Activated naive CD8-positive, alpha-beta T cell (primary cell): Measurements from ENCODE around the gene TRPM4.
A peak's percentile ranks its signal among the peaks of the same experiment; 100 is the strongest.
"Not testable (repeated sequence)": the region's sequence is repeated elsewhere in the genome, so short reads cannot be mapped to it uniquely, and the experiment has no call there.

ENCODE experiments used
- H3K27ac Mint-ChIP-seq: one replicate; pipeline ENCODE4 v1.8.0; 2021; ENCODE audit warnings: mixed read lengths
- H3K27me3 Mint-ChIP-seq: one replicate; pipeline ENCODE4 v1.8.0; 2021; ENCODE audit warnings: mixed read lengths
- H3K36me3 Mint-ChIP-seq: one replicate; pipeline ENCODE4 v1.8.0; 2021; ENCODE audit warnings: mixed read lengths
- H3K4me1 Mint-ChIP-seq: one replicate; pipeline ENCODE4 v1.8.0; 2021; ENCODE audit warnings: low read depth, mixed read lengths
- H3K4me3 Mint-ChIP-seq: one replicate; pipeline ENCODE4 v1.8.0; 2021; ENCODE audit warnings: mild to moderate bottlenecking, mixed read lengths
- H3K9me3 Mint-ChIP-seq: one replicate; pipeline ENCODE4 v1.8.0; 2021; ENCODE audit warnings: low read depth, mixed read lengths

TRPM4 gene

DNA sequence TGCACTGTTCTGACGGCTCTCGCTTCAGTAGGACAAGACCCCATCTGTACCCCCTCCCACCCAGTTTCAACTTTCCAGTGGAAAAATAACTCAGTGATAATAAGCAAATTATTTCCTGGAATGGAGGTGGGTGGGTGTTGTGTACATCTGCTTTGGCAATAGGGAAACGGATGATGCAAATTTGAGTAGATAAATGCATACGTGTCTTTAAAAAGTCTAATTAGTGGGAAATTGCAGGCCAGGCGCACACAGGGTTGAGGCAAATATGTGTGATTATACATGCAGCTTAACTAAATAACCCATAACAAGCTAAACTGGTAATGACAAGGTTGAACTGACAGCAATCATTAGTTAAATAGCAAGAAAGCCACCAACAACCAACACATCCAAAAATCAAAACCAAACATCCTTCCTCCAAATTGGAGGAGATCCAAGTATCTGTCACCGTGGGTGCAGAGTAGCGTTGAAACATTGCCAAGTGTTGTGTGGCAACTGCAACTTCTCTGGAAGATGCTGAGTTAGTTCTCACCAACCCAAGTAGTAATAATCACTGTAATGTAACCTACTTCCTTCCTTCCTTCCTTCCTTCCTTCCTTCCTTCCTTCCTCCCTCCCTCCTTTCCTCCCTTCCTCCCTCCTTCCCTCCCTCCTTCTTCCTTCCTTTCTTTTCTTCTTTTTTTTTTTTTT, 54.6 kb downstream of the TRPM4 start:
- Mint-ChIP-seq H3K36me3 (no peaks in the 10 kb centered on the region), H3K27ac (no peak overlapping the region), H3K9me3 (no peaks in the 10 kb centered on the region), H3K4me3 (no peak overlapping the region), H3K4me1 (peaks cover 12% of the 10 kb centered on the region), H3K27me3 (no peaks in the 10 kb centered on the region)

DNA sequence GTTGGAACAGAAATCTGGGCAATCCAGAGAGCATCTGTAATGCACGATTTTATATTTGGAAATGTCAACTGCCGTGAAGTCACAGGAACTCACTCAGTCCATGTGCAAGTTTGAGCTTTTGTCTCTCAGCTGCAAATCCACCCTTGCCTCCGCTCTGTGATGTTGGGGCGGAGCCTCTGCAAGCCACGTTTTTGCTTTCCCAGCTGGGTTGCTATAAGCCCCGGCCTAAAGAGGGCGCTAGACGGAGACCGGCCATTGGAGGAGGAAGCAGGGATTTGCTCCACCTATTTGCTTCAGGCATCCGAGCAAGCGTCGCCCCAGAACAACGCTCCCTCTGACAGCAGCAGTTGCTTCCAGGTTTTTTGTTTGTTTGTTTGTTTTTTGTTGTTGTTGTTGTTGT, 56.2 kb downstream of the TRPM4 start:
- Mint-ChIP-seq H3K9me3 (no peaks in the 10 kb centered on the region), H3K27me3 (no peaks in the 10 kb centered on the region), H3K4me3 (no peak overlapping the region), H3K27ac (no peak overlapping the region), H3K36me3 (no peaks in the 10 kb centered on the region), H3K4me1 (peaks cover 9% of the 10 kb centered on the region)

DNA sequence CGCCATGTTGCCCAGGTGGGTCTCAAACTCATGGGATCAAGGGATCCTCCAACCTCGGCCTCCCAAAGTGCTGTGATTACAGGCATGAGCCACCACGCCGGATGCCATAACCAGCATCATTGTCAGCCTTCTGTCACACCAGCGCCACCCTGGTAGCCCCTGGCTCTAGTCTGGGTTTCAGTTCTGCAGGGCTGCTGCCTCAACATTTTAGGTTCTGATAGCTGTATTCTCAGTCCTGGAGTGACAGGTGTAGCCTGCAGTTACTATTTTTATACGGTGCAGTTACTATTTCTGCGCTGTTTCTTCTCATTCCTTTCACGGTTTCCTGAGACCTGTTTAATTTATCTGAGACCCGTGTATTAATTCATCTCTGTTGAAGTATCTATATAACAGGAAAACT, 57.1 kb downstream of the TRPM4 start:
- no peak overlapping the region for H3K4me3 Mint-ChIP-seq
- H3K27me3 Mint-ChIP-seq: no peaks in the 10 kb centered on the region
- peaks cover 9% of the 10 kb centered on the region for H3K4me1 Mint-ChIP-seq
- no peak overlapping the region for H3K27ac Mint-ChIP-seq
- H3K36me3 Mint-ChIP-seq: no peaks in the 10 kb centered on the region
- no peaks in the 10 kb centered on the region for H3K9me3 Mint-ChIP-seq

DNA sequence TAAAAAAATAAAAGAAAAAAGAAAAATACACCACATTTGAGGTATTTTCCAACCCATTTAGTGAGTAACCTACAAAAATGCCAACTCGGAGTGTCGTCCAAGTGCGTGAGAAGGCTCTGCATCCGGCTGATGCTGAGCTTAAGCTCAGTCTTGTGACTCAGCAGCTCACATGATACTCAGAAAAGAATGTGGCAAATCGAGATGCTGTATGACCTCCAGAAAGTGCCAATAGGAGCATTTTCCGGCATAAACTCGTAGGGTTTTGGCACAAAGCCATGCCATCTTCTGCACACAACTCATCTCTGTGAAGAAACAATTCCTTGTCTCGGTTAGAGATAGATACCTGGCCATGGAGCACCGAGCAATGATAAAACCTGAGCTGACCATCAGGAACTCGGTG, 58.5 kb downstream of the TRPM4 start:
- Mint-ChIP-seq H3K27ac (no peak overlapping the region), H3K9me3 (no peaks in the 10 kb centered on the region), H3K4me1 (peaks cover 5% of the 10 kb centered on the region), H3K36me3 (no peaks in the 10 kb centered on the region), H3K27me3 (no peaks in the 10 kb centered on the region), H3K4me3 (no peak overlapping the region)

DNA sequence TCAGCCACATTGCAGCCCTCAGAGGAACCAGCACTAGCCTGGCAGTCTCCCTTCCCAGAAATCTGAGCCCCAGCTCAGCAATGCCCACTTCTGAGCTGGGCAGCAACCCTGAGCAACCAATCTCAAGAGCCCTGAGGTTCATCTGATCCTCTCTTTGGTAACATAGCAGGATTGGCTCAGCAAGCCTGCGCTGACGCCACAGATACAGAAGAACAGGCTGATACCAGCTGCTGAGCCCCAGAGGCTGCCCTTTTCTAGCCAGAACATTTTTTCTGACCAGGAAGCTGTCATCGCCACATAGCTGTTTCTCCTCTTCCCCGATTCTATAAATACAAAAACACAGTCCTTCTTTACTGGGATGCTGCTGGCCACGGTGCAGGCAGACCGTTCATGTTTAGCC, 59.8 kb downstream of the TRPM4 start:
- Mint-ChIP-seq H3K27me3 (no peaks in the 10 kb centered on the region), H3K4me3 (no peak overlapping the region)

DNA sequence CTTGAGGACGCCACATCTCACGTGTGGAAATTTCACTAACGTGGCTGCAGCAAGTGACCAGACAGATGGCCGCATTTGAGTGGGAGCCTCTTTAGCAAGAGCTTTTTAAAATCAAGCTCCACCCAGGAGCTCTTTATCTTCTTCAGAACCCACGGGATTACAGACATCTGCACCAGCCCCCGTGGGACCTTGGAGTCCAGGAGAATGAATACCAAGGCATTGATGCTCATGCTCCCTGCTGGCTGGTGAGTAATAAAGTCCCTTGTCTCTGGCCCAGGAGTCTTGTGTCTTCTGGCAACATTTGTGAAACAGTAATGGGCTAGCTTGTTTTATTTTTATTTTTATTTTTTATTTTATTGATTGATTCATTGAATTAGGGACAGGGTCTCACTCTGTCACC, 64.4 kb downstream of the TRPM4 start:
- peaks cover 8% of the 10 kb centered on the region for H3K27me3 Mint-ChIP-seq
- no peak overlapping the region for H3K27ac Mint-ChIP-seq
- H3K4me3 Mint-ChIP-seq: no peak overlapping the region
- H3K36me3 Mint-ChIP-seq: no peaks in the 10 kb centered on the region
- no peaks in the 10 kb centered on the region for H3K9me3 Mint-ChIP-seq
- H3K4me1 Mint-ChIP-seq: peaks cover 4% of the 10 kb centered on the region

More for the DNA sequence above, 59.8 kb downstream of the TRPM4 start:
- H3K36me3 Mint-ChIP-seq: no peaks in the 10 kb centered on the region
- no peaks in the 10 kb centered on the region for H3K9me3 Mint-ChIP-seq
- H3K27ac Mint-ChIP-seq: no peak overlapping the region
- H3K4me1 Mint-ChIP-seq: no peaks in the 10 kb centered on the region

DNA sequence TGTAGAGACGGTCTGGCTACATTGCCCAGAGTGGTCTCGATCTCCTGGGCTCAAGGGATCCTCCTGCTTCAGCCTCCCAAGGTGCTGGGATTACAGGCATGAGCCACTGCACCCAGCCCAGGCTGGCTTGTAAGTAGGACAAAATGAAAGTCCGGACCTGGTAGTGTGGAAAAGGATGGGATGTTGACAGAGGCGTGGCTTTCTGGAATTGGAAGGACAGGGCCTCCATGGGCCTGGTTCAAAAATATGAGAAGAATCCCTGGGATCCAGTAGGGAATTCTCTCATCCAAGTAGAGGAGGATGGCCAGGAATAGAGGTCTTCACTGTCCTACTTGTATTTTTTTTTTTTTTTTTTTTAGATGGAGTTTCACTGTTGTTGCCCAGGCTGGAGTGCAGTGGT, 64.9 kb downstream of the TRPM4 start:
- H3K9me3 Mint-ChIP-seq: no peaks in the 10 kb centered on the region
- H3K4me3 Mint-ChIP-seq: no peak overlapping the region
- H3K27ac Mint-ChIP-seq: no peak overlapping the region
- peaks cover 4% of the 10 kb centered on the region for H3K4me1 Mint-ChIP-seq
- peaks cover 8% of the 10 kb centered on the region for H3K27me3 Mint-ChIP-seq
- no peaks in the 10 kb centered on the region for H3K36me3 Mint-ChIP-seq

DNA sequence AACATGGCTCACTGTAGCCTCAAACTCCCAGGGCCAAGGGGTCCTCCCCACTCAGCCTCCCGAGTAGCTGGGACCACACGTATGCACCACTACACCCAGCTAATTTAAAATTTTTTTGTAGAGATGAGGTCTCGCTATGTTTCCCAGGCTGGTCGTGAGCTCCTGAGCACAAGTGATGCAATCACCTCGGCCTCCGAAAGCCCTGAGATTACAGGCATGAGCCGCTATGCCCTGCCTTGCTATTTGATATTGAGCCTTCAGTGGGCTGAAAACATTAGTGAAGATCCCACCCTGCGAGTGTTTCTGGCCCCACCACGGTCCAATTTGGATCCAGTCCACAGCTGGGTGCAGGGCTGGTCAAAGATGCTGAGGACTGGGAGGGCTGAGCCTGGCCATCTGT, 65.9 kb downstream of the TRPM4 start:
- no peaks in the 10 kb centered on the region for H3K36me3 Mint-ChIP-seq
- H3K27me3 Mint-ChIP-seq: peaks cover 8% of the 10 kb centered on the region
- H3K4me1 Mint-ChIP-seq: peaks cover 4% of the 10 kb centered on the region
- H3K4me3 Mint-ChIP-seq: no peak overlapping the region
- no peak overlapping the region for H3K27ac Mint-ChIP-seq
- no peaks in the 10 kb centered on the region for H3K9me3 Mint-ChIP-seq

DNA sequence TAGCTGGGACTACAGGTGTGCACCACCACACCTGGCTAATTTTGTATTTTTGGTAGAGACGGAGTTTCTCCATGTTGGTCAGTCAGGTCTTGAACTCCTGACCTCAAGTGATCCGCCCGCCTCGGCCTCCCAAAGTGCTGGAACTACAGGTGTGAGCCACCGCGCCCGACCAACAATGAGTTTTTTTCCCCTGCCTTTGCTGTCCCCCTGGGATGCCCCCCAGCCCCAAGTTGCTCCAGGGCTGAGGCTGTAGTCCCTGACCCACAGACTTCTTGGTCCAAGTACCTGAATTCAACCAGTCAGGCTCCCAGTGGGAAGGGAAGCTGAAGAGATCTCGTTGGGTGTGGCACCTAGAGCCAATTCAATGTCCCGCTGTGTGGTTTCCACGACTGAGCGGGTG, 66.8 kb downstream of the TRPM4 start:
- not testable (repeated sequence) for H3K36me3 Mint-ChIP-seq, H3K4me3 Mint-ChIP-seq, H3K9me3 Mint-ChIP-seq, H3K27ac Mint-ChIP-seq, H3K4me1 Mint-ChIP-seq, H3K27me3 Mint-ChIP-seq

DNA sequence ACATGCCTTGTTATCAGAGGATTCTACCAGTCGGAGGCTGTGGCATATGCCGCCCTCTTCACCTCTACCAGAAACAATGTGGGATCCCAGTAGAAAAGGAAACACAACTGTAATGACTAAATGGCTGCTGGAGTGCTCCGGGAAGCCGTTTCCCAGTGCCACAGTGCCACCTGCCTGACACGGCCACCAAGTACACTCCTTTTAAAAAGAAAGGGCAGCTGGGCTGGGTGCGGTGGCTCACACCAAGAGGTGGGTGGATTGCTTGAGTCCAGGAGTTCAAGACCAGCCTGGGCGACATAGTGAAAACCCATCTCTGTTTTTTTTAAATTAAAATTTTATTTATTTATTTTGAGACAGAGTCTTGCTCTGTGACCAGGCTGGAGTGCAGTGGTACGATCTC, 67.3 kb downstream of the TRPM4 start:
- no peaks in the 10 kb centered on the region for H3K36me3 Mint-ChIP-seq
- peaks cover 8% of the 10 kb centered on the region for H3K27me3 Mint-ChIP-seq
- H3K27ac Mint-ChIP-seq: no peak overlapping the region
- H3K4me1 Mint-ChIP-seq: peaks cover 4% of the 10 kb centered on the region
- no peak overlapping the region for H3K4me3 Mint-ChIP-seq
- H3K9me3 Mint-ChIP-seq: no peaks in the 10 kb centered on the region

DNA sequence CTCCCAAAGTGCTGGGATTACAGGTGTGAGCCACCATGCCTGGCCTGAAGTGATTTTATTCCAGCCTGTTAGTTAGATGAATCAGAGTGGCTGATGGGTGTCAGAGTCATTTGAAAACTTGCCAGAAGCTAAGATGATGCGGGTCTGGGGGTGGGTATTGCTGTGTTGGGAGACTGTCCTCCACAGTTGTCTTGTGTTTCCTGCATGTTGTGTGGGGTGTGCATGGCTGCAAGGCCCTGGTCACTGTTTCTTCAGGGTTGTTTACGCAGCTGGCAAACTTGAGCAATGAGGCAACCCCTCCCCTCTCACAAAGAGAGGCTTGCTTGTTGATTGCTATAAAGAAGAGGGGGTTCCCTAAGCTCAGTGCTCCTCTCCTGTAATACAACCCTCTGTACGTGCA, 71.8 kb downstream of the TRPM4 start:
- H3K4me3 Mint-ChIP-seq: no peak overlapping the region
- H3K27ac Mint-ChIP-seq: no peak overlapping the region
- peaks cover 5% of the 10 kb centered on the region for H3K27me3 Mint-ChIP-seq
- peaks cover 15% of the 10 kb centered on the region for H3K4me1 Mint-ChIP-seq
- H3K36me3 Mint-ChIP-seq: no peaks in the 10 kb centered on the region
- H3K9me3 Mint-ChIP-seq: no peaks in the 10 kb centered on the region

DNA sequence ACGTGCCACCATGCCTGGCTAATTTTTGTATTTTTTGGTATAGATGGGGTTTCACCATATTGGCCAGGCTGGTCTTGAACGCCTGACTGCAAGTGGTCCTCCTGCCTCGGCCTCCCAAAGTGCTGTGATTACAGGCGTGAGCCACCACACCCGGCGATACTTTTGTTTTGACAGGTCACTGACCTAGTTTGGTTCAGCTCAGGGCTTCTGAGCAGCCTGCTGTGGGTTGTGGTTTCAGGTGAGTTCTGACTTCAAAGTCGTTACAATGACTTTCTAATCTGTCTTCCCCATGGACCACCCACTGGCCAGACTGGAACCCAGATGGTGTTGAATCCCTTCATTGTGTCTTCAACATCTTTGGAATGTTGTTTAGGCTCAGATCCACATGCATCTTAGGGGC, 73.8 kb downstream of the TRPM4 start:
- Mint-ChIP-seq H3K9me3 (no peaks in the 10 kb centered on the region), H3K36me3 (no peaks in the 10 kb centered on the region), H3K4me1 (peaks cover 11% of the 10 kb centered on the region), H3K27me3 (no peaks in the 10 kb centered on the region), H3K27ac (no peak overlapping the region), H3K4me3 (peak overlapping the region; percentile 4)

DNA sequence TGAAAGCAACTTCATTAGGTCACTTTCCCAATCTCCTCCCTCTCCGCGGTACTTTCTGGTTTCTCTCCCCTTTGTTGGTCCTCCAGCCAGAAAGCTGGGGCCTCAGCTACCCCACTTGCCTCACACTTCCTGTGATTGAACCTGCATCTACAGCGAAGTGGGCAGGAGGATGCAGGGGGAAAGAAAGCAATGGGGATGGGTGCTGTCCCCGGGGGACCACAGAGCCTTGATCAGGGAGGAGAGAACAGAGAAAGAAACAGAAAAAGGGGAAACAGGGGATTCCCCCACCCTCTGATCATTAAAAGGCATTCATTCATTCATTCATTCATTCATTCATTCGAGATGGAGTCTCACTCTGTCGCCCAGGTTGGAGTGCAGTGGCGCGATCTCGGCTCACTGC, 74.2 kb downstream of the TRPM4 start:
- no peaks in the 10 kb centered on the region for H3K36me3 Mint-ChIP-seq
- H3K4me1 Mint-ChIP-seq: peaks cover 11% of the 10 kb centered on the region
- H3K27me3 Mint-ChIP-seq: no peaks in the 10 kb centered on the region
- peak overlapping the region; percentile 4 for H3K4me3 Mint-ChIP-seq
- no peak overlapping the region for H3K27ac Mint-ChIP-seq
- H3K9me3 Mint-ChIP-seq: no peaks in the 10 kb centered on the region

DNA sequence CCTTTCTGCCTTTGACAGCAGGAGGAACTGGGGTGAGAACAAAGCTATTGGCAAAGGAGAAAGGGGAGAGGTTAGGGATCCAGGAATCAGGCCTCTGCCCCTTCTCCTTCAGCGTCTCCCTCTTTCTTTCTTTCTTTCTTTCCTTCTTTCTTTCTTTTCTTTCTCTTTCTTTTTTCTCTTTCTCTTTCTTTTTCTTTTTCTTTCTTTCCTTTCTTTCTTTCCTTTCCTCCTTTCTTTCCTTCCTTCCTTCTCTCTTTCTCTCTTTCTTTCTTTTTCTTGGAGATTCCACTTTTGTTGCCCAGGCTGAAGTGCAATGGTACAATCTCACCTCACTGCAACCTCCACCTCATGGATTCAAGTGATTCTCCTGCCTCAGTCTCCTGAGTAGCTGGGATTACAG, 75.6 kb downstream of the TRPM4 start:
- H3K4me1 Mint-ChIP-seq: peaks cover 11% of the 10 kb centered on the region
- H3K4me3 Mint-ChIP-seq: no peak overlapping the region
- H3K9me3 Mint-ChIP-seq: no peaks in the 10 kb centered on the region
- H3K27me3 Mint-ChIP-seq: peaks cover 1% of the 10 kb centered on the region
- no peak overlapping the region for H3K27ac Mint-ChIP-seq
- no peaks in the 10 kb centered on the region for H3K36me3 Mint-ChIP-seq

DNA sequence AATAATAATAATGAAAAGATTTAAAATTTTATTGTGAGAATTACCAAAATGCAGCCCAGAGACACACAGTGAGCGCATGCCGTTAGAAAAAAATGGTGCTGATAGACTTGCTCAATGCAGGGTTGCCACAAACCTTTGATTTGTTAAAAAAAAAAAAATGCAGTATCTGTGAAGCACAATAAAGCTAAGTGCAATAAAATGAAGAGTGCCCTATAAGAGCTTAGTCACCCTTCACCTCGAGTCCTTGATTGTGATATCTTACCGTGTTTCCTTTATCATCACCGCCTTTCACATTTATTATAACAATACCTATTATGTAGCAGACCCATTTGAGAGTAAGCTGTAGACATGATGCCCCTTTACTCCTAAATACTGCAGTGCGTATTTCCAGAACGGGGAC, 84.2 kb downstream of the TRPM4 start:
- H3K27me3 Mint-ChIP-seq: peaks cover 5% of the 10 kb centered on the region
- H3K4me1 Mint-ChIP-seq: no peaks in the 10 kb centered on the region
- no peak overlapping the region for H3K27ac Mint-ChIP-seq
- H3K4me3 Mint-ChIP-seq: no peak overlapping the region
- no peaks in the 10 kb centered on the region for H3K36me3 Mint-ChIP-seq
- no peaks in the 10 kb centered on the region for H3K9me3 Mint-ChIP-seq

DNA sequence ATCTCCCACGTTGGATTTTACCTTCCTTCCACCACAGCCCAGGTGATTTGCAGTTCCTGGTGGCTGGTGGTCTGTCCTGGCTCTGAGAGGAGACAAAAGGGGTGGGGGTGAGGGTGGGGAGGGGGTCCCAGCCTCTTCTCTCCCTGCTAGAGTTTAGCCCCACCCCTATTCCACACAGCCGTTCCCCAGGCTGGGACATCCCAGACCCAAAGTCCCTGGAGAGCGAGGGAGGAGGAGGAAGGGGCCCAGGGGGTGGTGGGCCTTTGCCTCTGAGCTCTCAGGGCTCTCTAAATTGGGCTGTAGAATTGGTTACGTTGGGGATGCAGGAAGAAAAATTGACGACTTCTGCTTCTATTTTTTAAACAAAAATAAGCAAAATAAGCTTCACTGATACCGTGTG, 85.5 kb downstream of the TRPM4 start:
- Mint-ChIP-seq H3K27me3 (peaks cover 3% of the 10 kb centered on the region), H3K36me3 (no peaks in the 10 kb centered on the region), H3K4me3 (no peak overlapping the region), H3K27ac (no peak overlapping the region), H3K9me3 (no peaks in the 10 kb centered on the region), H3K4me1 (no peaks in the 10 kb centered on the region)
